Fibroblast of skin of scalp (primary cell): ENCODE results near the gene RNF13.
"Not testable (repeated sequence)": the region's sequence is repeated elsewhere in the genome, so short reads cannot be mapped to it uniquely, and the experiment has no call there.

Experiments
- DNase-seq: peaks from one replicate; pipeline ENCODE4 v3.0.0-alpha.2; 2013

RNF13 gene

DNA sequence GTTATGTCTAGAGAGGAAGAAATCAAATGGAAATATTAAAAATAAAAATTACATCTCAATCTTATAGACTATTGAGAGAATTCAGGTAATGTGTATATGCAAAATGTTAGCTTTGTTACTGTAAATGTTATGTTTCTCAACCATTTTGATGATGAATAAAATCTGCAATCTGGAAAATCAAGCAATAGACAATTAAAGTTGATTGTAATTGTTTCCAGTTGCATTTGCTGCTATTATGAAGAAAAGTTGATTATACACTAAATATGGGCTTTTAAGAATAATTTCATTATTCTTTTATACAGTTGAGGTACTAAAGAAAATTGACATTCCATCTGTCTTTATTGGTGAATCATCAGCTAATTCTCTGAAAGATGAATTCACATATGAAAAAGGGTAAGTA is 88.8 kb downstream of the RNF13 start:
- DNase-seq: no peak

- DNase-seq: no peak
Measured at GRCh38 chr3:149902498-149903139, 89.6 kb downstream of the RNF13 start.

DNA sequence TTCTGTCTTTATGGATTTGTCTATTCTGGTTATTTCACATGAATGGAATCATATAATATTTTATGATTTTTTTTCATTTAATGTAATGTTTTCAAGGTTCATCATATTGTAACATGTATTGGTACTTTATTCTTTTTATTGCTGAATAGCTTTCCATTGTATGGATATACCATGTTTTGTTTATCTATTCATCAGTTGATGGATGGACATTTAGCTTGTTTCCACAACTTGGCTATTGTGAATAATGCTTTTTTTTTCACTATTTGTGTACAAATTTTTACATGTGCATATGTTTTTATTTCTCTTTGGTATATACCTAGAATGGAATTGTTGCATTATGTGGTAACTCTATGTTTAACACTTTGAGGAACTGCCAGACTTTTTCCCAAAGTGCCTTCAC is 93.0 kb downstream of the RNF13 start:
- DNase-seq: no peak

GRCh38 chr3:149908424-149908957 is 95.5 kb downstream of the RNF13 start:
- no peak for DNase-seq

DNA sequence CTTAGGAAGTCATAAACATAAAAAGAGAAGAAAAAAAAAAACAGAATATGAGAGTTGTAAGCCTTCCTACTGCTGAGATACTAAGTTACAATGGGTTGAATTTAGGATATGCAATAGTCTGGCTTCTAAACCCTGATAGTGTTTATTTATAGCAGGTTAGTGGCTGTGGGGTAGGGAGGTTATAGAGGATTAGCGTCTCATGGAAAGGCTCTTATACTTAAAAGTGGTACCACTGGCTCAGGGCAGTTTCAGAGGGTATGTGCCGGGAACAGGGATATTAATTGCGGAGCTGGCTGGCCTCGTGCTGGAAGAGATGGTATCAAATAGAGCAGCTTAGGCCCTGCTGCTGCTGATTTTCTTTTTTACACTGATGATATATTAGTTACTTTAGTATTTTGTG is 96.9 kb downstream of the RNF13 start:
- DNase-seq: no peak

DNA sequence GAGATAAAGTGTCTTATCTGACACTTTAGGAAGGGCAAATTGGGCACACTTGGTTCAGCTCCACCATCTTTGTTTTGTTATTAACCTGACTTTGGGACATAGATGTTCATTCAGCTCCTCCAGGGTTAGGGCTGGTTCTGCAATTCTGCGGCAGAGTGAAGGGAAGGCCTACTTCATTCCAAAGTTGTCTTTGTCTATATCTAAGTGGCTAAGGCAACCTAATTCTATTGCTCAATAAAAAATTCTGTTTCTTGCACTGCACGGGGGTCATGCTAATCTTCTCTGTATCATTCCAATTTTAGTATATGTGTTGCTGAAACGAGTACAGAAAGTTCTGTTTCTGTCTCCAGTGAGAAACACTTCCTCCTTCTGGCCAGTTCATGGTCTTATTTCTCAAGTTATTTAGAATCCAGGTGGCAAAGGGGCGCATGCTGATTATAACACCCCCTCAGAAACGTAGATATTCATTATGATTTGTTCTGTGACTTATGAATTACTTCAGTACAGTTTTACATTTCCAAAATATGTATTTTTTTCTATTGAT is 104.2 kb downstream of the RNF13 start:
- no peak for DNase-seq

GRCh38 chr3:149919509-149919908 is 106.5 kb downstream of the RNF13 start:
- no peak for DNase-seq

GRCh38 chr3:149920119-149920518 is 107.1 kb downstream of the RNF13 start:
- DNase-seq: no peak

- DNase-seq: no peak
Measured at GRCh38 chr3:149933008-149933407, 120.0 kb downstream of the RNF13 start.

GRCh38 chr3:149933858-149934257 is 120.8 kb downstream of the RNF13 start:
- DNase-seq: no peak

GRCh38 chr3:149934524-149934923 is 121.5 kb downstream of the RNF13 start:
- DNase-seq: peak; percentile 71

- peak; percentile 73 for DNase-seq
Measured at GRCh38 chr3:149936812-149937230, 123.8 kb downstream of the RNF13 start.

DNA sequence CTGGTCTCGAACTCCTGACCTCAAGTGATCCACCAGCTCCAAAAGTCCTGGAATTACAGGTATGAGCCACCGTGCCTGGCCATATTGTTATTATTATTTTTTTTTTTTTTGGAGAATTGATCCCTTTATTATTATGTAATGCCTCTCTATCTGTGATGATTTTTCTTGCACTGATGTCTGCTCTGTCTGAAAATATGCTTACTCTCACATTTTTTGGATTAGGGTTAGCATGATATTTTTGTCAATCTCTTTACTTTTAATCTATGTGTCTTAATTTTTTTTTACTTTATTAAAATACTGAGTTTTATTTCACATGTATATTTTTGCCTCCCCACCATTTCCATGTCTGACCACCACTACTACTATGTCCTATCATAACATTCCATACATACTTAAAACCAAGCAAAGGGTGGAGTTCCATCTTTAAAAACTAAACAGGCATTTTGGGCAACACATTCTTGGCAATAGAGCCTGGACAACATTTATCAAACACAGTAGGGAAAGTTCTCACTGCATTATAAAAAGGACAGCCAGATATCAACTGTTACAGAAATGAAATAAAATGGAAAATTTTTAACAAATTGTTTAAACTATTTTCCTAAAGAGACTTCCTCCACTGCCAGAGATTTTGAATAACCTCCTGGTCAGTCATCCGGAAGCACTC is 125.5 kb downstream of the RNF13 start:
- peak; percentile 74 for DNase-seq

DNA sequence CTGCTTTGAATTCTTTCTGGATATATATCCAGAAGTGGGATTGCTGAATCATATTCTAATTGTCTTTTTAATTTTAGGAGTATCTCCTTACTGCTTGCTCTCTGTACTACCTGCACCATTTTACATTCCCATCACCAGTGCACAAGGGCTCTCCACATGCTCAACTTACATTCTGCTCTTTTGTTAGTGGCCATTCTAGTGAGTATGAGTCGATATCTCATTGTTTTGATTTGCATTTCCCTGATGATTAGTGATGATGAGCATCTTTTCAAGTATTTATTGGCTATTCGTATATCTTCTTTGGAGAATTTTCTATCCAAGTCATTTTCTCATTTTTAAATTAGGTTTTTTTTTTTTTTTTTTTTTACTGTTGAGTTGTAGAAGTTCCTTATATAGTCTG is 128.2 kb downstream of the RNF13 start:
- DNase-seq: peak; percentile 66

DNA sequence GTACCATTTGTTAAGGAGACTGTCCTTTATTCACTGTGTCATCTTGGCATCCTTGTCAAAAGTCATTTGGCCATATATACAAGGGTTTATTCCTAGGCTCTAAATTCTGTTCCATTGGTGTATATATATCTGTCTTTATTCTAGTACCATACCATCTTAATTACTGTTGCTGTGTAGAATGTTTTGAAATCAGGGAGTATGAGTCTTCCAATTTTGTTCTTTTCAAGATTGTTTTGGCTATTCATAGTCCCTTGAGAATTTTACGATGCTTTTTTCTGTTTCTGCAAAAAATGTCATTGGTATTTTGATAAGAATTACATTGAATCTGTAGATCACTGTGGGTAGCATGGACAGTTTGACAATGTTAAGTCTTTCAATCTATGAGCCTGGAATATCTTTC is 128.9 kb downstream of the RNF13 start:
- DNase-seq: peak; percentile 36

DNA sequence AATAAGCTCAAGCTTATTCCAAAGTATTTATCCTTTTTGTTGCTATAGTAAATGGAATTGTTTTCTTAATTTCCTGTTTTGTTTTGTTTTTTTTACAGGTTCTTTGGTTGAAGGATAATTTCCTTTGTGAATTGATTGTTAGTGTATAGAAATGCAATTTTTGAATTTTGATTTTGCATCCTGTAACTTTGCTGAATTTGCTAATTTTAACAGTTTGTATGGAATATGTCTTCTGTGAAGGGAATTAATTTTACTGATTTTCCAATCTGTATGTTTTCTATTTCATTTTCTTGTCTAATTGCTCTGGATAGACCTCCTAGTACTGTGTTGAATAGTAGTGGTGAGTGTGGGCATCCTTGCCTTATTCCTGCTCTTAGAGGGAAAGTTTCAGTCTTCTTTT is 129.4 kb downstream of the RNF13 start:
- no peak for DNase-seq

- not testable (repeated sequence) for DNase-seq
Measured at GRCh38 chr3:149943966-149944365, 131.0 kb downstream of the RNF13 start.

GRCh38 chr3:149947231-149947630 is 134.2 kb downstream of the RNF13 start:
- no peak for DNase-seq

- DNase-seq: no peak
Measured at GRCh38 chr3:149949181-149949580, 136.2 kb downstream of the RNF13 start.

GRCh38 chr3:149954812-149955211 is 141.8 kb downstream of the RNF13 start:
- DNase-seq: peak; percentile 56

DNA sequence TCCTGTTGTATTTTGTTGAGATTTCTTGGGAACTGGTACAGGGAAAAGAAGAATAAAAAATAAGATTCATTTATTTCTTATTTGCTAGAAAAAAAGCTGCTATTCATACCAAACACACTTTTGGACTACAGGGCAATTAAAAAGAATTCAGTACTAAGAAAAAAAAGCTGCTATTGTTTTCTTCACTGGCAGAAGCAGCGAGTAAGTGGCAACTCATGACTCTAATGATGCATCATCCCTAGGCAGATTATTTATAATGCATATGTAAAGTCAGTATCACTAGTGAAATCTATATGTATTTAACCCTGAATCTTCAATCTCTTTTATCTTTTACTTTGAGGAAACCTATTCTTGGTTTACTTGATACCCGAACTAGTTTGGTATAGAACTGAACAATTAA is 142.4 kb downstream of the RNF13 start:
- no peak for DNase-seq

DNA sequence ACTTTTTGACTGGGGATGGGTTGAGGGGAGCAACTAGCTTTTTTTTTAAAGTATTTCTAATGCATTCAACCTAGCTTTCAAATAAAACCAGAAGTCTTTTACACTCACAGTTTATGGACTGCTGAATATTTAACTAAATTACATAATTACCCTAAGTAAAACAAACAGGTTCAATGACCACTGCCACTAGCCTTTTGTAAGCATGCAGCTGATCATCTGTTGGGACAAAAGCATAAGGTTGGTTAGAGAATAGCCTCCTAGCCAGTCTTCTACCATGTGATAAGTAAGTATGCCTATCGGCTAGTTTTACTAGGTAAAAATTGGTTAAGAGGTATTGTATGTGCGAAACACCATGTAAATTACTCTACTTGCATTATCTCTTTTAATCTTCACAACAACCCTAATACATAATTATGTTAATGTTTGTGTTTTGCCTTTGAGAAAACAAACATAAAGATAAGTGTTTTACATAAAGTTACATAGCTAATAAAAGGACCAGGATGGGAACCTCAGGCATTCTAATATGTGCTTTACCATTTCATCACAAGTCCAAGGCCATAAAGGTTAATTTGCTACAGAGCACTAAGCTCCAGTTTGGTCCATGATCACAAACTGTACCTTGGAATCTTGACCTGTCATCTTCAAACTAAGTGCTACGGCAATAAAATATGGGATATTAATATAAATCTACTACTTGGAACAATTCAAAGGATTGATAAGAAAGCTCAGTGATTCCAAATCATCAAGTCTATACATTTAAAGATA is 144.5 kb downstream of the RNF13 start:
- no peak for DNase-seq

DNA sequence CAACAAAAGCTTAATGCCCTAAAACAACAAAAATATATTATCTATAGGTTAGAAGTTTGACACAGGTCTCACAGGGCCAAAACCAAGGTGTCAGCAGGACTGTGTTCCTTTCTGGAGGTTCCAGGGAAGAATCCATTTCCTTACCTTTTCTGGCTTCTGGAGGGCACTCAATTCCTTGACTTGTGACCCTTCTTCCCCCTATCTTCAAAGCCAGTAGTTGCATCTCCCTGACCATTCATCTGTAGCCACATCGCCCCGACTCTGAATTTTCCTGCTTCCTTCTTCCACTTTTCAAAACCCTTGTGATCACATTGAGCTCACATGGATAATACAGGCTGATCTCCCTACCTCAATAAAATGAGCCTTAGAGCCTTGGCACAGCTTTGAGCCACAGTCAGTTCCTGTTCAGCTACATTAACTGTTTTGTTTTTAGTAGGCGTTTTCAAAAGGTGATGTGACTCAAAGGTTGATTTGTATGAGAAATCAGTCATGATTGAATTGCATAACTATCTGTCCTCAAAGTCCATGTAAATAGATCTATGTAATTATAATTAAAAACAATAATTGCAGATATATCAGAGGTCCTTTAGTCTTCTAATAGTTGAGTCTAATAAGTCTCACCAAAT is 145.3 kb downstream of the RNF13 start:
- no peak for DNase-seq
